ENCODE data around the gene LCOR. TPM values are rescaled to one million over a fixed set of nuclear protein-coding genes. Genes with fewer than 3 reads are reported as not detected.
"Not testable (repeated sequence)": the region's sequence is repeated elsewhere in the genome, so short reads cannot be mapped to it uniquely, and the experiment has no call there.

Gene LCOR
- total RNA-seq, 1 donor from 2014 or later: 14.8 TPM

GRCh38 chr10:96930469-96930868 is 98.4 kb downstream of the LCOR start:
- DNase-seq (ENCODE audit: low read depth, low spot score): no peak

- DNase-seq (ENCODE audit: low read depth, low spot score): no peak
Observed at GRCh38 chr10:96935148-96935547, 103.0 kb downstream of the LCOR start.

- DNase-seq (ENCODE audit: low read depth, low spot score): no peak
Observed at GRCh38 chr10:96935810-96936209, 103.7 kb downstream of the LCOR start.

GRCh38 chr10:96943161-96943560 is 111.1 kb downstream of the LCOR start:
- DNase-seq (ENCODE audit: low read depth, low spot score): not testable (repeated sequence)

GRCh38 chr10:96947036-96947435 is 114.9 kb downstream of the LCOR start:
- no peak for DNase-seq (ENCODE audit: low read depth, low spot score)

GRCh38 chr10:96949039-96949683 is 117.1 kb downstream of the LCOR start:
- no peak for DNase-seq (ENCODE audit: low read depth, low spot score)

GRCh38 chr10:96951954-96952353 is 119.9 kb downstream of the LCOR start:
- no peak for DNase-seq (ENCODE audit: low read depth, low spot score)

- DNase-seq (ENCODE audit: low read depth, low spot score): no peak
Observed at GRCh38 chr10:96955794-96956193, 123.7 kb downstream of the LCOR start.

- no peak for DNase-seq (ENCODE audit: low read depth, low spot score)
Observed at GRCh38 chr10:96958071-96958470, 126.0 kb downstream of the LCOR start.

- no peak for DNase-seq (ENCODE audit: low read depth, low spot score)
Observed at GRCh38 chr10:96959733-96960132, 127.6 kb downstream of the LCOR start.

GRCh38 chr10:96960872-96961271 is 128.8 kb downstream of the LCOR start:
- no peak for DNase-seq (ENCODE audit: low read depth, low spot score)

GRCh38 chr10:96964131-96964530 is 132.0 kb downstream of the LCOR start:
- no peak for DNase-seq (ENCODE audit: low read depth, low spot score)

- DNase-seq (ENCODE audit: low read depth, low spot score): no peak
Observed at GRCh38 chr10:96967847-96968246, 135.7 kb downstream of the LCOR start.

GRCh38 chr10:96968682-96969423 is 136.8 kb downstream of the LCOR start:
- no peak for DNase-seq (ENCODE audit: low read depth, low spot score)

GRCh38 chr10:96971324-96971723 is 139.2 kb downstream of the LCOR start:
- DNase-seq (ENCODE audit: low read depth, low spot score): no peak

GRCh38 chr10:96972264-96972663 is 140.2 kb downstream of the LCOR start:
- DNase-seq (ENCODE audit: low read depth, low spot score): no peak

- DNase-seq (ENCODE audit: low read depth, low spot score): no peak
Observed at GRCh38 chr10:96973809-96974747, 142.0 kb downstream of the LCOR start.

GRCh38 chr10:96975136-96975535 is 143.0 kb downstream of the LCOR start:
- DNase-seq (ENCODE audit: low read depth, low spot score): no peak

GRCh38 chr10:96978621-96979154 is 146.6 kb downstream of the LCOR start:
- no peak for DNase-seq (ENCODE audit: low read depth, low spot score)

GRCh38 chr10:96982149-96982930 is 150.2 kb downstream of the LCOR start:
- DNase-seq (ENCODE audit: low read depth, low spot score): no peak

Measured in pulmonary artery endothelial cell (primary cell).